GM12878 (cell line): ENCODE data around the gene TNK2. TPM values are rescaled to one million over a fixed set of nuclear protein-coding genes. Genes with fewer than 3 reads are reported as not detected.

ENCODE experiments used
- ATAC-seq: fragments of 200-7000 bp; cut with Tn5 transposase; 3 replicates; pipeline ENCODE4 v1.9.1; 2020; ENCODE audit warnings: mild to moderate bottlenecking, moderate library complexity
- BruUV-seq: library from RNA; stranded (reverse); fragments of 400-500 nt; replicated peaks from 2 replicates; lab custom pipeline; 2021; lab: Mats Ljungman, UMichigan
- CTCF ChIA-PET: fragments of 300-600 bp; sonication (Branson Sonifier 250); formaldehyde crosslinking; extraction: SDS; loops from one replicate; lab custom pipeline; 2021; ENCODE audit warnings: inconsistent platforms; lab: Yijun Ruan, JAX
- POLR2A ChIA-PET: fragments of 350-600 bp; formaldehyde crosslinking; extraction: SDS; loops from one replicate; lab custom pipeline; 2021; ENCODE audit warnings: inconsistent platforms; lab: Charles Lee
- RAD21 ChIA-PET: fragments of 300-600 bp; sonication (Branson Sonifier 250); formaldehyde crosslinking; loops from one replicate; lab custom pipeline; 2023; ENCODE audit warnings: antibody characterized with exemption; ENCODE audit not compliant: unreplicated experiment; lab: Charles Lee
- SMC1A ChIA-PET: fragments of 300-600 bp; sonication (Branson Sonifier 250); formaldehyde crosslinking; loops from one replicate; lab custom pipeline; 2023; ENCODE audit not compliant: unreplicated experiment, uncharacterized antibody; lab: Charles Lee
- DNase-seq: peaks from one replicate; pipeline ENCODE4 v3.0.0-alpha.2; 2011; ENCODE audit warnings: low read depth, low spot score
- FAIRE-seq: peaks from 3 replicates; lab custom pipeline; 2011; peaks lifted over from hg19 to GRCh38; lab: Jason Lieb, UNC
- H2AFZ ChIP-seq: 2 replicates; pipeline ENCODE4 v1.6.0; 2011; ENCODE audit warnings: low read depth, low read length, control low read depth; ENCODE audit not compliant: control insufficient read depth
- H3K27ac ChIP-seq: 2 replicates; pipeline ENCODE4 v1.5.1; 2011; ENCODE audit warnings: control low read depth; ENCODE audit not compliant: control insufficient read depth, insufficient read depth
- H3K27me3 ChIP-seq, 2 experiments: replicated peaks in 1 of 2; 2 replicates each; pipeline versions ENCODE4 v1.6.0 to v1.6.1; 2011; ENCODE audit warnings: low read length in 1 of 2; ENCODE audit not compliant: control insufficient read depth in 2 of 2, insufficient read depth in 2 of 2
- H3K36me3 ChIP-seq, 2 experiments: 2 replicates each; pipeline ENCODE4 v1.5.1; 2011; ENCODE audit warnings: low read length in 1 of 2; ENCODE audit not compliant: control insufficient read depth in 2 of 2, insufficient read depth in 2 of 2
- H3K4me1 ChIP-seq: 2 replicates; pipeline ENCODE4 v1.6.1; 2011; ENCODE audit warnings: mild to moderate bottlenecking, low read length, moderate library complexity, mixed read lengths; ENCODE audit not compliant: control insufficient read depth, insufficient read depth
- H3K4me2 ChIP-seq: 2 replicates; pipeline ENCODE4 v1.6.0; 2011; ENCODE audit warnings: control low read depth; ENCODE audit not compliant: control insufficient read depth, insufficient read depth
- H3K4me3 ChIP-seq: fragments of 200-600 bp; sonication (generic); 2 replicates; pipeline ENCODE4 v1.5.1; 2016
- H3K79me2 ChIP-seq: 2 replicates; pipeline ENCODE4 v1.6.0; 2011; ENCODE audit warnings: low read length; ENCODE audit not compliant: control insufficient read depth, insufficient read depth
- H3K9ac ChIP-seq: 2 replicates; pipeline ENCODE4 v1.8.0; 2011; ENCODE audit warnings: low read length, control low read depth, mixed read lengths; ENCODE audit not compliant: control insufficient read depth, insufficient read depth
- H3K9me3 ChIP-seq: replicated peaks from 3 replicates; pipeline ENCODE4 v1.5.1; 2011; ENCODE audit warnings: mild to moderate bottlenecking, low read length; ENCODE audit not compliant: control insufficient read depth, insufficient read depth
- H4K20me1 ChIP-seq: 2 replicates; pipeline ENCODE4 v1.6.0; 2011; ENCODE audit not compliant: control insufficient read depth, insufficient read depth
- ATF3 ChIP-seq: IDR thresholded peaks from 2 replicates; pipeline ENCODE4 v1.6.1; 2011; ENCODE audit warnings: low read depth, mild to moderate bottlenecking, low read length, moderate library complexity, borderline replicate concordance; ENCODE audit errors: extremely low read depth
- BMI1 ChIP-seq: fragments of 450-650 bp; IDR thresholded peaks from 2 replicates; pipeline ENCODE4 v1.6.1; 2016; ENCODE audit warnings: mild to moderate bottlenecking, moderate library complexity, borderline replicate concordance
- CBFB ChIP-seq: IDR thresholded peaks from 2 replicates; pipeline ENCODE4 v1.6.1; 2016; ENCODE audit warnings: antibody characterized with exemption, low read depth
- CREB1 ChIP-seq: IDR thresholded peaks from 2 replicates; pipeline ENCODE4 v1.6.1; 2012; ENCODE audit warnings: low read depth, mild to moderate bottlenecking, inconsistent platforms
- HDAC2 ChIP-seq: fragments of 200-600 bp; sonication (generic); IDR thresholded peaks from 2 replicates; pipeline ENCODE4 v1.6.1; 2017
- MAX ChIP-seq: IDR thresholded peaks from 2 replicates; pipeline ENCODE4 v1.6.1; 2012; ENCODE audit warnings: low read depth, low read length, improper control_type of control experiment
- MEF2A ChIP-seq: IDR thresholded peaks from 2 replicates; pipeline ENCODE4 v1.6.1; 2011; ENCODE audit warnings: low read depth, mild to moderate bottlenecking, low read length, moderate library complexity; ENCODE audit not compliant: insufficient read depth
- MTA3 ChIP-seq: IDR thresholded peaks from 2 replicates; pipeline ENCODE4 v1.6.1; 2012; ENCODE audit warnings: low read length, inconsistent platforms, borderline replicate concordance
- NR2C2 ChIP-seq: IDR thresholded peaks from 2 replicates; pipeline ENCODE4 v1.6.1; 2011; ENCODE audit warnings: borderline replicate concordance, low read depth; ENCODE audit not compliant: control insufficient read depth, insufficient read length
- POU2F2 ChIP-seq: IDR thresholded peaks from 3 replicates; pipeline ENCODE4 v1.6.1; 2011; ENCODE audit warnings: low read depth, mild to moderate bottlenecking, low read length, borderline replicate concordance
- ZBED1 ChIP-seq: IDR thresholded peaks from 2 replicates; pipeline ENCODE4 v1.6.1; 2016; ENCODE audit warnings: borderline replicate concordance
- ZNF687 ChIP-seq: fragments of 450-650 bp; IDR thresholded peaks from 2 replicates; pipeline ENCODE4 v1.6.1; 2017; ENCODE audit warnings: mild to moderate bottlenecking, moderate library complexity
- WGBS: methylation state at CpG from one replicate; pipeline ENCODE4 v1.1.6; 2016; ENCODE audit warnings: low lambda C conversion rate; ENCODE audit not compliant: insufficient replicate concordance, insufficient coverage; ENCODE audit errors: missing lambda C conversion rate; 5-methylcytosine and 5-hydroxymethylcytosine counted together
- in situ Hi-C: fragments of 300-500 bp; cut with MboI; formaldehyde crosslinking; loops from 9 replicates; pipeline ENCODE4 v1.14.3; 2018; ENCODE audit warnings: mixed read lengths
- intact Hi-C: fragments of 100-400 bp; cut with micrococcal nuclease; formaldehyde crosslinking; loops from one replicate; pipeline ENCODE4 v1.14.2; 2022; ENCODE audit not compliant: unreplicated experiment
- polyA plus RNA-seq, 11 experiments: library from polyadenylated mRNA; depleted of rRNA in 4 of 11; unstranded in 6 of 11; stranded (reverse) in 5 of 11; fragments of >200 nt; fragmentation: Nextera tagmentation in 4 of 11; fragmentation: Illumina TruSeq in 1 of 11; extraction: Ambion mirVana in 4 of 11; extraction: Trizol in 1 of 11; gene quantifications; 1 replicate in 1 of 11; 2 replicates in 10 of 11; pipeline versions ENCODE4 v1.2.1 to v1.2.3, GENCODE V29; 2011 to 2016; ENCODE audit warnings: inconsistent platforms in 2 of 11, missing spikeins in 2 of 11, low read depth in 1 of 11
- total RNA-seq, 4 experiments: library from RNA; depleted of rRNA in 3 of 4; stranded (reverse); fragments of >200 nt in 3 of 4; fragmentation: Illumina TruSeq in 1 of 4; extraction: Trizol in 1 of 4; gene quantifications; 2 replicates each; pipeline versions ENCODE4 v1.2.1 to v1.2.3, GENCODE V29; 2013 to 2021
- TF ChIP-seq, protein P1 (sequence below): fragments of 450-650 bp; IDR thresholded peaks from 2 replicates; pipeline ENCODE4 v1.6.1; 2017; ENCODE audit warnings: low read depth, mild to moderate bottlenecking, moderate library complexity

TNK2 gene
- total and polyA plus RNA-seq, 10 of the 15 experiments (the other 5 are each of a cell fraction or from before 2014, with no cell fraction given) = 0.13 to 47.8 (median 10.8) TPM

DNA sequence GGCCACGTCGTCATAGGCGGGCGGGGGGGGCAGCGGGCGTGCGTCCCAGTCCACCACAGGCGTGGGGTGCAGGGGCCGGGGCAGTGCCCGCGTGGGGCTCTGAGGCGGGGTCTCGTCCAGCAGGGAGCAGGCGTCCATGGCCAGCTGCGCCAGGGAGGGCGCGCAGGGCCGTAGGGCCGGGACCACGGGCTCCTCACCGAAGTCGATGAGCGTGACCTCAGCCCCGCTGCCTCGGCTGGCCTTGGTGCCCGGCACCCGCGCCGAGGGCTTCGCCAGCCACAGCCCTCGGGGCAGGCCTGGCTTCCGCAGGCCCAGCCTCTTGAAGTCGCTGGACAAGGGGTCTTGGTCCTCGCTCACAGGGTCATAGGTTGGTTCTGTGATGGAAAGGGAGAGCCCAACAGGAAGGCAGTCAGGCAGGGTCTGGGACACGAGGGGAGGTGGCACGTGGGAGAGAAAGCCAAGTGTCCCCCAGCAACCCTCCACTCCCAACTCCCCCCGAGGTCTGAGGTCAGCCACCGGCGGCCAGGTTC is 40.0 kb downstream of the TNK2 start (continued):
- TF ChIP-seq BMI1 (no peak), ATF3 (no peak), MAX (no peak)

- SMC1A ChIA-PET = no interaction called here
- RAD21 ChIA-PET = no interaction called here
- POLR2A ChIA-PET = no interaction called here
- H3K27ac ChIP-seq = no peak overlapping the region
- in situ Hi-C loops (no loop called here), intact Hi-C loops (no loop called here)
- H2AFZ ChIP-seq = no peak overlapping the region
- 94% methylated on average over 18 of the region's 40 CpGs for WGBS
- H3K4me1 ChIP-seq = no peaks in the 10 kb centered on the region
- no peaks in the 10 kb centered on the region for H3K9me3 ChIP-seq
- no peak overlapping the region for H3K9ac ChIP-seq
- FAIRE-seq = no peak
- TF ChIP-seq ZNF687 = no peak
- TF ChIP-seq, protein P1, sequence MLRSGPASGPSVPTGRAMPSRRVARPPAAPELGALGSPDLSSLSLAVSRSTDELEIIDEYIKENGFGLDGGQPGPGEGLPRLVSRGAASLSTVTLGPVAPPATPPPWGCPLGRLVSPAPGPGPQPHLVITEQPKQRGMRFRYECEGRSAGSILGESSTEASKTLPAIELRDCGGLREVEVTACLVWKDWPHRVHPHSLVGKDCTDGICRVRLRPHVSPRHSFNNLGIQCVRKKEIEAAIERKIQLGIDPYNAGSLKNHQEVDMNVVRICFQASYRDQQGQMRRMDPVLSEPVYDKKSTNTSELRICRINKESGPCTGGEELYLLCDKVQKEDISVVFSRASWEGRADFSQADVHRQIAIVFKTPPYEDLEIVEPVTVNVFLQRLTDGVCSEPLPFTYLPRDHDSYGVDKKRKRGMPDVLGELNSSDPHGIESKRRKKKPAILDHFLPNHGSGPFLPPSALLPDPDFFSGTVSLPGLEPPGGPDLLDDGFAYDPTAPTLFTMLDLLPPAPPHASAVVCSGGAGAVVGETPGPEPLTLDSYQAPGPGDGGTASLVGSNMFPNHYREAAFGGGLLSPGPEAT = no peak
- no peak for TF ChIP-seq CREB1
- TF ChIP-seq NR2C2 = no peak
- TF ChIP-seq HDAC2 = no peak
- TF ChIP-seq ZBED1 = no peak
- no peak for TF ChIP-seq MEF2A
- TF ChIP-seq MTA3 = no peak
- TF ChIP-seq CBFB = no peak
- no peak for TF ChIP-seq POU2F2
- DNase-seq = no peak
- BruUV-seq = TSS peak; percentile 50
- H3K36me3 ChIP-seq = peaks cover 0 to 17% of the 10 kb centered on the region in 2 experiments; a peak in 3 of 4 replicates
- no peak for ATAC-seq
- no peaks in the 10 kb centered on the region for H3K79me2 ChIP-seq
- no peak overlapping the region for H3K4me3 ChIP-seq
- CTCF ChIA-PET = no interaction called here
- no peak overlapping the region for H3K4me2 ChIP-seq
- H4K20me1 ChIP-seq = no peaks in the 10 kb centered on the region
- H3K27me3 ChIP-seq = no peaks in the 10 kb centered on the region
These were observed 40.6 kb downstream of the TNK2 start for GRCh38 chr3:195867631-195868335.
